B cell (primary cell): ENCODE measurements around the gene ATAD1. TPM values are rescaled to one million over a fixed set of nuclear protein-coding genes. Genes with fewer than 3 reads are reported as not detected.

ENCODE experiments used
- ATAC-seq: fragments of 200-7000 bp; cut with Tn5 transposase; one replicate; pipeline ENCODE4 v1.10.0; 2021; ENCODE audit warnings: low read depth, mild to moderate bottlenecking, moderate number of reproducible peaks, moderate library complexity
- CTCF ChIA-PET: fragments of 350-600 bp; sonication (Branson Sonifier 250); formaldehyde crosslinking; loops from one replicate; lab custom pipeline; 2021; ENCODE audit warnings: antibody characterized with exemption, inconsistent platforms; lab: Charles Lee
- POLR2A ChIA-PET: fragments of 350-600 bp; sonication (Branson Sonifier 250); formaldehyde crosslinking; loops from one replicate; lab custom pipeline; 2021; ENCODE audit warnings: antibody characterized with exemption; lab: Charles Lee
- DNase-seq: peaks from one replicate; pipeline ENCODE4 v3.0.0; 2013
- H2AFZ ChIP-seq: 2 replicates; pipeline ENCODE4 v1.6.1; 2012; ENCODE audit warnings: mild to moderate bottlenecking, low read depth, low read length; ENCODE audit not compliant: insufficient read depth, poor library complexity, severe bottlenecking
- H3K27ac ChIP-seq, 2 donors: 1 replicate in 1 of 2; 2 replicates in 1 of 2; pipeline ENCODE4 v1.5.1; 2012 to 2013; ENCODE audit warnings: low read length in 2 of 2, mild to moderate bottlenecking in 2 of 2, moderate library complexity in 1 of 2
- H3K27me3 ChIP-seq, 4 experiments: fragments of 200-600 bp in 1 of 4; sonication (generic) in 1 of 4; replicated peaks in 1 of 4; 1 replicate in 2 of 4; 2 replicates in 2 of 4; pipeline versions ENCODE4 v1.6.1 to v1.7.0; 2013 to 2016; ENCODE audit warnings: low read length in 3 of 4, mild to moderate bottlenecking in 2 of 4, mixed read lengths in 1 of 4, moderate library complexity in 1 of 4; ENCODE audit not compliant: insufficient read depth in 4 of 4, control insufficient read depth in 3 of 4; ENCODE audit errors: control extremely low read depth in 1 of 4
- H3K36me3 ChIP-seq, 2 experiments: replicated peaks in 1 of 2; 1 replicate in 1 of 2; 2 replicates in 1 of 2; pipeline versions ENCODE4 v1.6.1 to v1.7.1; 2013; ENCODE audit warnings: low read length in 1 of 2; ENCODE audit not compliant: insufficient read depth in 2 of 2, control insufficient read depth in 1 of 2; ENCODE audit errors: control extremely low read depth in 1 of 2, extremely low read depth in 1 of 2
- H3K4me1 ChIP-seq, 2 donors: fragments of 200-600 bp in 1 of 2; sonication (generic) in 1 of 2; 1 replicate in 1 of 2; 2 replicates in 1 of 2; pipeline versions ENCODE4 v1.5.1 to v1.6.1; 2013 to 2017; ENCODE audit warnings: low read length in 2 of 2; ENCODE audit not compliant: control insufficient read depth in 2 of 2, insufficient read depth in 2 of 2
- H3K4me2 ChIP-seq: replicated peaks from 2 replicates; pipeline ENCODE3; 2012; ENCODE audit warnings: mild to moderate bottlenecking, low read depth, low read length; ENCODE audit not compliant: poor library complexity, severe bottlenecking
- H3K4me3 ChIP-seq, 5 experiments: fragments of 200-600 bp in 1 of 5; sonication (generic) in 1 of 5; 1 replicate in 3 of 5; 2 replicates in 2 of 5; pipeline versions ENCODE4 v1.5.1 to v1.7.0; 2011 to 2016; ENCODE audit warnings: low read length in 4 of 5, mild to moderate bottlenecking in 4 of 5, low read depth in 2 of 5, control low read depth in 1 of 5, moderate library complexity in 1 of 5; ENCODE audit not compliant: insufficient read depth in 1 of 5; ENCODE audit errors: control extremely low read depth in 1 of 5, extremely low read depth in 1 of 5
- H3K79me2 ChIP-seq: fragments of 200-600 bp; sonication (generic); one replicate; pipeline ENCODE4 v1.6.0; 2016; ENCODE audit warnings: low read length; ENCODE audit not compliant: control insufficient read depth, insufficient read depth
- H3K9ac ChIP-seq: fragments of 200-600 bp; sonication (generic); 2 replicates; pipeline ENCODE4 v1.6.1; 2017; ENCODE audit warnings: mild to moderate bottlenecking, low read length, moderate library complexity
- H3K9me3 ChIP-seq, 3 donors: one replicate each; pipeline versions ENCODE4 v1.6.1 to v1.7.1; 2013; ENCODE audit warnings: low read length in 2 of 3; ENCODE audit not compliant: control insufficient read depth in 2 of 3, insufficient read depth in 1 of 3; ENCODE audit errors: control extremely low read depth in 1 of 3
- H4K20me1 ChIP-seq: 2 replicates; pipeline ENCODE4 v1.6.0; 2012; ENCODE audit warnings: mild to moderate bottlenecking, low read length; ENCODE audit not compliant: insufficient read depth, control insufficient read depth, poor library complexity, severe bottlenecking
- H3K27ac Mint-ChIP-seq: one replicate; pipeline ENCODE4 v1.8.0; 2021; ENCODE audit warnings: mixed read lengths
- H3K27me3 Mint-ChIP-seq: one replicate; pipeline ENCODE4 v1.8.0; 2021; ENCODE audit warnings: mixed read lengths
- H3K4me1 Mint-ChIP-seq: one replicate; pipeline ENCODE4 v1.8.0; 2021; ENCODE audit warnings: mixed read lengths
- H3K4me3 Mint-ChIP-seq: one replicate; pipeline ENCODE4 v1.8.0; 2021; ENCODE audit warnings: mixed read lengths
- H3K9me3 Mint-ChIP-seq: one replicate; pipeline ENCODE4 v1.8.0; 2022; ENCODE audit warnings: mixed read lengths; ENCODE audit not compliant: insufficient read depth
- EZH2 ChIP-seq: IDR thresholded peaks from 2 replicates; pipeline ENCODE4 v1.6.1; 2012; ENCODE audit warnings: borderline replicate concordance, low read depth, mild to moderate bottlenecking, moderate library complexity, low read length; ENCODE audit not compliant: insufficient read depth, poor library complexity, severe bottlenecking
- WGBS: methylation state at CpG from one replicate; pipeline ENCODE4 v1.1.5; 2013; ENCODE audit warnings: missing lambda C conversion rate; ENCODE audit not compliant: insufficient coverage; 5-methylcytosine and 5-hydroxymethylcytosine counted together
- intact Hi-C: fragments of 100-400 bp; cut with micrococcal nuclease; formaldehyde crosslinking; loops from one replicate; pipeline ENCODE4 v1.10.0; 2022
- polyA plus RNA-seq: library from polyadenylated mRNA; depleted of rRNA; stranded (reverse); fragments of >200 nt; gene quantifications from 2 replicates; pipeline ENCODE4 v1.2.3, GENCODE V29; 2012
- total RNA-seq, 2 donors: library from RNA; stranded (reverse); fragments of 120-200 nt in 1 of 2; gene quantifications; 1 replicate in 1 of 2; 2 replicates in 1 of 2; pipeline versions ENCODE4 v1.2.3 to v1.2.4, GENCODE V29; 2013 to 2022
- TF ChIP-seq, protein P1 (sequence below): fragments of 200-600 bp; IDR thresholded peaks from one replicate; pipeline ENCODE4 v1.8.0; 2022; ENCODE audit warnings: antibody characterized with exemption, mild to moderate bottlenecking

Gene ATAD1
- total and polyA plus RNA-seq, 2 donors (not counting 1 experiment from before 2014, with no cell fraction given) = 6.1 to 44.9 TPM

DNA sequence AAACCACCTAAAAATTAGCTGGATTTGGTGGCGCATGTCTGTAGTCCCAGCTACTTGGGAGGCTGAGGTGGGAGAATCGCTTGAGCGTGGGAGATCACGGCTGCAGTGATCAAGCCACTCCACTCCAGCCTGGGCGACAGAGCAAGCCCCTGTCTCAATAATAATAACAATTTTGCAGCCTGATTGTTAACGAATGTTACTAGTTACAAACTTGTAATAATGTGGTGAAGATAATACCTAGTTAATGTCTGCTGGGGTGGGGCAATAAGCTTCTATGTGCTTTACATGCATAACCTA, 1.2 kb upstream of the ATAD1 start:
- Histone ChIP-seq H3K27ac (peak overlapping the region; percentile 91 to 95), H3K9me3 (no peaks in the 10 kb centered on the region), H3K9ac (peak overlapping the region; percentile 87), H4K20me1 (peaks cover 12% of the 10 kb centered on the region), H3K36me3 (no peaks in the 10 kb centered on the region), H3K27me3 (no peaks in the 10 kb centered on the region), H3K79me2 (peaks cover 35% of the 10 kb centered on the region), H2AFZ (peak overlapping the region; percentile 88), H3K4me2 (peak overlapping the region; percentile 84), H3K4me1 (peaks cover 15 to 25% of the 10 kb centered on the region in 2 donors), H3K4me3 (no peak overlapping the region)
- Mint-ChIP-seq H3K4me3 (peak overlapping the region; percentile 14), H3K9me3 (no peaks in the 10 kb centered on the region), H3K4me1 (peaks cover 36% of the 10 kb centered on the region), H3K27ac (peak overlapping the region; percentile 42), H3K27me3 (no peaks in the 10 kb centered on the region)
- intact Hi-C loops = loop anchor here (2.0 to 5.0 kb wide), 2 partner anchors 568 to 1593 kb away; partner anchors contain the start of gene IFIT5
- ATAC-seq (no peak), DNase-seq (no peak)
- POLR2A ChIA-PET = interaction anchor here (0.6 to 3.4 kb wide), 2 partner anchors 43 to 1297 kb away, joined by 3 to 27 read pairs; partner anchors contain the start of genes KLLN and PTEN
- no CpG with 5 or more reads among the region's 6 CpGs for WGBS
- CTCF ChIA-PET = interaction anchor here (1.0 to 2.7 kb wide), 7 partner anchors 32 to 733 kb away, joined by 3 to 12 read pairs (median 5); partner anchors contain the start of genes KLLN and PTEN
- TF ChIP-seq, protein P1, sequence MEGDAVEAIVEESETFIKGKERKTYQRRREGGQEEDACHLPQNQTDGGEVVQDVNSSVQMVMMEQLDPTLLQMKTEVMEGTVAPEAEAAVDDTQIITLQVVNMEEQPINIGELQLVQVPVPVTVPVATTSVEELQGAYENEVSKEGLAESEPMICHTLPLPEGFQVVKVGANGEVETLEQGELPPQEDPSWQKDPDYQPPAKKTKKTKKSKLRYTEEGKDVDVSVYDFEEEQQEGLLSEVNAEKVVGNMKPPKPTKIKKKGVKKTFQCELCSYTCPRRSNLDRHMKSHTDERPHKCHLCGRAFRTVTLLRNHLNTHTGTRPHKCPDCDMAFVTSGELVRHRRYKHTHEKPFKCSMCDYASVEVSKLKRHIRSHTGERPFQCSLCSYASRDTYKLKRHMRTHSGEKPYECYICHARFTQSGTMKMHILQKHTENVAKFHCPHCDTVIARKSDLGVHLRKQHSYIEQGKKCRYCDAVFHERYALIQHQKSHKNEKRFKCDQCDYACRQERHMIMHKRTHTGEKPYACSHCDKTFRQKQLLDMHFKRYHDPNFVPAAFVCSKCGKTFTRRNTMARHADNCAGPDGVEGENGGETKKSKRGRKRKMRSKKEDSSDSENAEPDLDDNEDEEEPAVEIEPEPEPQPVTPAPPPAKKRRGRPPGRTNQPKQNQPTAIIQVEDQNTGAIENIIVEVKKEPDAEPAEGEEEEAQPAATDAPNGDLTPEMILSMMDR = no peak
- TF ChIP-seq EZH2 = no peak

DNA sequence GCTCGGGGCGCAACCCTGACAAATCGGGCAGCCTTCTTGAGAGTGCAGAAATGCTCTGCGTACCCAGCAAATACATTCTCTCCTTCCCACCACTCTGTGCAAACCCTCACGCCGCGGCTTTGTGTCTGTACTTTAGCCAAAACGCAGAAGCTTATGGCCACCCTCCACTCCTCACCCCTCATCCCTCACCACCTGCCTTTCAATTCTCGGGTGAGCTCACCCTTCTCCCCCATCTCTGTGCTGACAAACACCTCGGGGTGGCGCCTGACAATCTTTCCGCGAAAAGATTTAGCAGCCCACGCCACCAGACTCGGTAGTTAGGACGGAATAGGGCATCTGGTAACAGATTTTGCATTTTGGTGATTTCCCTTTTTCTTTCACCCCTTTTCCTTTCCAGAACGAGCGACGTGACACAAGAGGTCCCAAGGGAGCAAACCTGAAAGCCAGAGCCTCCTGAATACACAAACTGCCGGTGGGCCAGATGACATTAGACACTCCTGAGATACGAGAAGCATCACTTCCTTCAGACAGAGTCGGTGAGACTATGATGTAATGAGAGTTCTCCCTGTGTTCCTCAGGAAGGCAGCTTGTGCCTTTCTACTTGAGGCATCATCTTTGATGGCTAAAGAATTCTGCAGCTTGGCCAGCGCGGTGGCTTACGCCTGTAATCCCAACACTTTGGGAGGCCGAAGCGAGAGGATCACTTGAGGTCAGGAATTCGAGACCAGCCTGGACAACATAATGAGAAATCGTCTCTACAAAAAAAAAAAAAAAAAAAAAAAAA, 671 bp upstream of the ATAD1 start:
- no peaks in the 10 kb centered on the region for H3K27me3 Mint-ChIP-seq
- Histone ChIP-seq H3K4me1 (peaks cover 15 to 25% of the 10 kb centered on the region in 2 donors), H3K9me3 (no peaks in the 10 kb centered on the region), H3K4me3 (peak overlapping the region; percentile 84 to 93 (median 87)), H3K9ac (peak overlapping the region; percentile 87), H3K27me3 (no peaks in the 10 kb centered on the region), H4K20me1 (peaks cover 16% of the 10 kb centered on the region), H3K79me2 (peaks cover 41% of the 10 kb centered on the region), H3K36me3 (no peaks in the 10 kb centered on the region), H2AFZ (peak overlapping the region; percentile 88), H3K4me2 (peak overlapping the region; percentile 84), H3K27ac (peak overlapping the region; percentile 91 to 95)
- DNase-seq (peak; percentile 85), ATAC-seq (peak; percentile 65)
- POLR2A ChIA-PET = interaction anchor here (0.6 to 3.4 kb wide), 3 partner anchors 44 to 1296 kb away, joined by 3 to 27 read pairs (median 5); partner anchors contain the start of genes KLLN, PTEN and RNLS
- intact Hi-C loops = loop anchor here (1.0 to 5.0 kb wide), 4 partner anchors 44 to 1594 kb away; partner anchors contain the start of genes IFIT5 and RNLS
- peak overlapping the region; percentile 97 for H3K27ac Mint-ChIP-seq
- H3K4me1 Mint-ChIP-seq = peaks cover 37% of the 10 kb centered on the region
- H3K9me3 Mint-ChIP-seq = no peaks in the 10 kb centered on the region
- 21% methylated on average over 26 of the region's 29 CpGs for WGBS
- no peak for TF ChIP-seq EZH2
- TF ChIP-seq, protein P1 = no peak
- CTCF ChIA-PET = interaction anchor here (1.0 to 2.7 kb wide), 8 partner anchors 32 to 1018 kb away, joined by 3 to 12 read pairs (median 4); partner anchors contain the start of genes KLLN and PTEN
- H3K4me3 Mint-ChIP-seq = peak overlapping the region; percentile 96
